ENCODE data around the gene CAP1. TPM values are rescaled to one million over a fixed set of nuclear protein-coding genes. Genes with fewer than 3 reads are reported as not detected.

The CAP1 gene
- total and polyA plus RNA-seq, 2 of the 13 experiments (the other 11 are each of a cell fraction or from before 2014, with no cell fraction given), result 174 to 195 TPM

DNA sequence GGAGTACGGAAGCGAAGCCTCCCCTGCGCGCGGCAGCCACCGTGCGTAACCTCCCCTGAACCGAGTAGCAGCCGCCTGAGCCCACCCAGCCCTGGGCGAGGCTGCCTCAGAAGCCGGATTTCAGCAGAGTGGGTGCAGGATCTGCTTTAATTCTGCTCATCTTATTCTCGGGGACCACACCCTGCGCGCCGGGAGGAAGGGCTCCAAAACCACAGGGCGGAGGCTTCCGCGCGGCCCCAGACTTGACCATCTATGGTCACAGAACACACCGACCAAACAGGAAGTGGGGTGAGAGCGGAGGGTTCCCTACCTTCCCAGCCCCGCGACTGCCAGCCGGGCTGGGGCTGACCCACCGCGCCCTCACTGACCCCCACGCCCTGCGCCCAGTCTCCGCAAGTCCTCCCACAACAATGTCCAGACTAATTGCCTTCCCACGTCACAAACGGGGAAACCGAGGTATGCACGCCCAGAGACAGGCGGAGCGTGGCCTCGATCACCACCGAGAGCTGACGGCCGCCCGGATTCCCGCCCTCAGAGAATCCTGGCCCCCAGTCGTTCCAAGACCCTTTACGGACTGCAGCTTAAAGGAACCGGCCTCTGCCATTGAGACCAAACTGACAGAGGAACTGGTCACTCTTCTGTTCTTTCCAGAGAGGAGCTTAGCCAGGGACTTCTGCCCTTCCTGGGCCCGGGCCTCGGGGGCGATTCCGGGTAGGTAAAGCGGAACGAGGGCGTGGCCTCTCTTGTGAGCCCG, 595 bp upstream of the CAP1 start (continued):
- TF ChIP-seq MEIS1 (CRISPR knock-in tag; IDR thresholded peaks at IDR 0.05; ENCODE audit: borderline replicate concordance), result no peak
- no peak for TF ChIP-seq PATZ1 (CRISPR knock-in tag; IDR thresholded peaks at IDR 0.05)
- no peak for TF ChIP-seq ZBTB46 (CRISPR knock-in tag; IDR thresholded peaks at IDR 0.05; ENCODE audit: borderline replicate concordance)
- no peak; the same call in 1 of the 2 replicates for TF ChIP-seq EED (CRISPR knock-in tag; IDR thresholded peaks at IDR 0.05)
- TF ChIP-seq TOE1 (CRISPR knock-in tag; IDR thresholded peaks at IDR 0.05), result no peak
- TF ChIP-seq, protein P1, sequence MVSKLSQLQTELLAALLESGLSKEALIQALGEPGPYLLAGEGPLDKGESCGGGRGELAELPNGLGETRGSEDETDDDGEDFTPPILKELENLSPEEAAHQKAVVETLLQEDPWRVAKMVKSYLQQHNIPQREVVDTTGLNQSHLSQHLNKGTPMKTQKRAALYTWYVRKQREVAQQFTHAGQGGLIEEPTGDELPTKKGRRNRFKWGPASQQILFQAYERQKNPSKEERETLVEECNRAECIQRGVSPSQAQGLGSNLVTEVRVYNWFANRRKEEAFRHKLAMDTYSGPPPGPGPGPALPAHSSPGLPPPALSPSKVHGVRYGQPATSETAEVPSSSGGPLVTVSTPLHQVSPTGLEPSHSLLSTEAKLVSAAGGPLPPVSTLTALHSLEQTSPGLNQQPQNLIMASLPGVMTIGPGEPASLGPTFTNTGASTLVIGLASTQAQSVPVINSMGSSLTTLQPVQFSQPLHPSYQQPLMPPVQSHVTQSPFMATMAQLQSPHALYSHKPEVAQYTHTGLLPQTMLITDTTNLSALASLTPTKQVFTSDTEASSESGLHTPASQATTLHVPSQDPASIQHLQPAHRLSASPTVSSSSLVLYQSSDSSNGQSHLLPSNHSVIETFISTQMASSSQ (IDR thresholded peaks at IDR 0.05; ENCODE audit: low read depth), result no peak
- TF ChIP-seq, protein P1 (CRISPR knock-in tag; IDR thresholded peaks at IDR 0.05; ENCODE audit: borderline replicate concordance), result no peak
- TF ChIP-seq, protein P2, sequence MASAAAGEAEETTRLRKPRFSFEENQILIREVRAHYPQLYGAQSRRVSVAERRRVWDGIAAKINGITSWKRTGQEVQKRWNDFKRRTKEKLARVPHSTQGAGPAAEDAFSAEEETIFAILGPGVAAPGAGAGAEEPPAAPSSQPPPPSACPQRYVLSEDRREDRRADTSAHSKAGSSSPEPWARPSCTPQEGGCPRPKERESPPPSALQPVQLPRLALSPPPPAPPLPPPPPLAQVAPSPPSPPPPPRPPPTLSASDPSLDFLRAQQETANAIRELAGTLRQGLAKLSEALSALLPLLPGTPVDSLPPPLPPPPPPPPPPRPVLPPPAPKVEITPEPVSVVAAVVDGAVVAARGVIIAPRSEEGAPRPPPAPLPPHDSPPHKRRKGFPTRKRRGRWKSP (CRISPR knock-in tag; IDR thresholded peaks at IDR 0.05), result 0 out of 2 replicates have a peak, but pooled peaks have one; percentile 72
- TF ChIP-seq ZNF878 (CRISPR knock-in tag; IDR thresholded peaks at IDR 0.05), result no peak
- TF ChIP-seq ZNF569 (CRISPR knock-in tag; IDR thresholded peaks at IDR 0.05; ENCODE audit: borderline replicate concordance), result peak; percentile 62; the same call in 1 of the 2 replicates
- TF ChIP-seq, protein P3, sequence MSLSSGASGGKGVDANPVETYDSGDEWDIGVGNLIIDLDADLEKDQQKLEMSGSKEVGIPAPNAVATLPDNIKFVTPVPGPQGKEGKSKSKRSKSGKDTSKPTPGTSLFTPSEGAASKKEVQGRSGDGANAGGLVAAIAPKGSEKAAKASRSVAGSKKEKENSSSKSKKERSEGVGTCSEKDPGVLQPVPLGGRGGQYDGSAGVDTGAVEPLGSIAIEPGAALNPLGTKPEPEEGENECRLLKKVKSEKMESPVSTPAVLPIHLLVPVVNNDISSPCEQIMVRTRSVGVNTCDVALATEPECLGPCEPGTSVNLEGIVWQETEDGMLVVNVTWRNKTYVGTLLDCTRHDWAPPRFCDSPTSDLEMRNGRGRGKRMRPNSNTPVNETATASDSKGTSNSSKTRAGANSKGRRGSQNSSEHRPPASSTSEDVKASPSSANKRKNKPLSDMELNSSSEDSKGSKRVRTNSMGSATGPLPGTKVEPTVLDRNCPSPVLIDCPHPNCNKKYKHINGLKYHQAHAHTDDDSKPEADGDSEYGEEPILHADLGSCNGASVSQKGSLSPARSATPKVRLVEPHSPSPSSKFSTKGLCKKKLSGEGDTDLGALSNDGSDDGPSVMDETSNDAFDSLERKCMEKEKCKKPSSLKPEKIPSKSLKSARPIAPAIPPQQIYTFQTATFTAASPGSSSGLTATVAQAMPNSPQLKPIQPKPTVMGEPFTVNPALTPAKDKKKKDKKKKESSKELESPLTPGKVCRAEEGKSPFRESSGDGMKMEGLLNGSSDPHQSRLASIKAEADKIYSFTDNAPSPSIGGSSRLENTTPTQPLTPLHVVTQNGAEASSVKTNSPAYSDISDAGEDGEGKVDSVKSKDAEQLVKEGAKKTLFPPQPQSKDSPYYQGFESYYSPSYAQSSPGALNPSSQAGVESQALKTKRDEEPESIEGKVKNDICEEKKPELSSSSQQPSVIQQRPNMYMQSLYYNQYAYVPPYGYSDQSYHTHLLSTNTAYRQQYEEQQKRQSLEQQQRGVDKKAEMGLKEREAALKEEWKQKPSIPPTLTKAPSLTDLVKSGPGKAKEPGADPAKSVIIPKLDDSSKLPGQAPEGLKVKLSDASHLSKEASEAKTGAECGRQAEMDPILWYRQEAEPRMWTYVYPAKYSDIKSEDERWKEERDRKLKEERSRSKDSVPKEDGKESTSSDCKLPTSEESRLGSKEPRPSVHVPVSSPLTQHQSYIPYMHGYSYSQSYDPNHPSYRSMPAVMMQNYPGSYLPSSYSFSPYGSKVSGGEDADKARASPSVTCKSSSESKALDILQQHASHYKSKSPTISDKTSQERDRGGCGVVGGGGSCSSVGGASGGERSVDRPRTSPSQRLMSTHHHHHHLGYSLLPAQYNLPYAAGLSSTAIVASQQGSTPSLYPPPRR (CRISPR knock-in tag; IDR thresholded peaks at IDR 0.05; ENCODE audit: borderline replicate concordance), result 0 out of 2 replicates have a peak, but pooled peaks have one; percentile 35
